HepG2 (cell line): ENCODE measurements around the gene TFAP2A.

Source experiments
- ERF ChIP-seq: IDR thresholded peaks from 2 replicates; pipeline ENCODE4 v1.6.1; 2018; ENCODE audit warnings: missing biosample characterization, missing genetic modification reagents
- MAZ ChIP-seq, 2 experiments: sonication (generic) in 1 of 2; formaldehyde crosslinking in 1 of 2; IDR thresholded peaks; 2 replicates each; pipeline versions ENCODE4 v1.5.0 to v1.6.1; 2012 to 2020; ENCODE audit warnings: low read depth in 2 of 2, mild to moderate bottlenecking in 2 of 2, borderline replicate concordance in 1 of 2, improper control_type of control experiment in 1 of 2, low read length in 1 of 2, missing genetic modification reagents in 1 of 2, moderate library complexity in 1 of 2
- POLR2A ChIP-seq, 2 experiments: IDR thresholded peaks; 2 replicates each; pipeline ENCODE4 v1.6.1; 2011; ENCODE audit warnings: low read depth in 2 of 2, low read length in 2 of 2, mild to moderate bottlenecking in 1 of 2, moderate library complexity in 1 of 2; ENCODE audit not compliant: insufficient read depth in 1 of 2
- TAF1 ChIP-seq: sonication (generic); formaldehyde crosslinking; IDR thresholded peaks from 2 replicates; pipeline ENCODE4 v1.4.0; 2020; ENCODE audit warnings: missing genetic modification reagents
- TF ChIP-seq, protein P1 (sequence below): sonication (generic); formaldehyde crosslinking; IDR thresholded peaks from 2 replicates; pipeline ENCODE4 v1.5.0; 2020; ENCODE audit warnings: mild to moderate bottlenecking, missing genetic modification reagents, moderate library complexity
- TF ChIP-seq, protein P2 (sequence below), 2 experiments: sonication (generic) in 1 of 2; formaldehyde crosslinking in 1 of 2; IDR thresholded peaks; 2 replicates each; pipeline versions ENCODE4 v1.5.1 to v1.6.1; 2011 to 2020; ENCODE audit warnings: borderline replicate concordance in 1 of 2, low read depth in 1 of 2, low read length in 1 of 2, mild to moderate bottlenecking in 1 of 2, missing genetic modification reagents in 1 of 2, moderate library complexity in 1 of 2
- TF ChIP-seq, protein P3 (sequence below): sonication (generic); formaldehyde crosslinking; IDR thresholded peaks from 2 replicates; pipeline ENCODE4 v1.8.1; 2023; ENCODE audit warnings: missing genetic modification reagents, inconsistent platforms, borderline replicate concordance

DNA sequence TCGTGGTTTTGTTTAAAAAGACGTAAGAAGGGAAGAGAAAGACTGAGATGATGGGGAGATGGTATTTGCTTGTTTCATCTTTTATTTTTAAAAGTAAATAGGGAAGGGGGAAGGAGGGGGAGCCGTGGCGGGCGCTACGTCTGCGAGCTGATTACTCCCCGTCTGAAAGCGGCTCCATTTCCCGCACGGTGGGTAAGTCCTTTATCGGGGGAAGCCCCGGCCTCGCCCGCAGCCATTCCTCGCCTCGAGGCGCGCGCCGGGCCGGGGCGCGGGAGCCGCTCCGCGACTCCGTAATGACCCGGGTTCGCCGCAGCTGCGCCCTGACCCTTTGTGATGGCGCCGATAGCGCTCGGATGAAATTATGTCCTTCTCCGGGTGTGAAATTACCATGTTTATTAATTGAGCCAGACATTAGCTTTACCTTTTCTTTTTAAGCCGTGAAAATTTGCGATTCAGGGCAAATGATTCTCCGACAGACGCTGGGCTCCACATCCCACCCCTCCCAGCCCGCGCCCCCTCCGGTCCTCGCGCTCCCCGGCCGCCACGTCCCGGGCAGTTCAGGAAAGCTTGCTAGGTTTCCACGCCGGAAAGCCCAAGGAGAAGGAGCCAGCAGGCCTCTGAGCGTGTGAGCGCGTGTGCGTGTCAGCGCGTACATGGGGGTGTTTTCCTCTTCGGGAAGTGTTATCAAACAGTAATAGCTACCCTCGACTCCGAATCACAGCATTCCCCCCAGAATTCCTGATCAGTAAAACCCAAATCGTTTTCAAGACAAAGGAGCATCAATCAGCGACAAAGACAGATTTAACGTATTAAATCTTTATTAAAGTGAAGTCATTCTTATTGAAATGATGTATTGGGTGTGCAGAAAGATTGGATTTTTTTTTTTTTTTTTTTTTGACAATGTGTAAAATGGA, 30.0 kb downstream of the TFAP2A start:
- TF ChIP-seq ERF (no peak), MAZ (IDR thresholded peaks at IDR 0.05; ENCODE audit: borderline replicate concordance, low read depth, low read length) (no peak), MAZ (CRISPR knock-in tag; IDR thresholded peaks at IDR 0.05; ENCODE audit: low read depth) (no peak), TAF1 (CRISPR knock-in tag) (no peak), POLR2A (IDR thresholded peaks at IDR 0.05; ENCODE audit: insufficient read depth in 1 of 2, low read depth in 2 of 2, low read length in 2 of 2) (no peak)
- TF ChIP-seq, protein P1, sequence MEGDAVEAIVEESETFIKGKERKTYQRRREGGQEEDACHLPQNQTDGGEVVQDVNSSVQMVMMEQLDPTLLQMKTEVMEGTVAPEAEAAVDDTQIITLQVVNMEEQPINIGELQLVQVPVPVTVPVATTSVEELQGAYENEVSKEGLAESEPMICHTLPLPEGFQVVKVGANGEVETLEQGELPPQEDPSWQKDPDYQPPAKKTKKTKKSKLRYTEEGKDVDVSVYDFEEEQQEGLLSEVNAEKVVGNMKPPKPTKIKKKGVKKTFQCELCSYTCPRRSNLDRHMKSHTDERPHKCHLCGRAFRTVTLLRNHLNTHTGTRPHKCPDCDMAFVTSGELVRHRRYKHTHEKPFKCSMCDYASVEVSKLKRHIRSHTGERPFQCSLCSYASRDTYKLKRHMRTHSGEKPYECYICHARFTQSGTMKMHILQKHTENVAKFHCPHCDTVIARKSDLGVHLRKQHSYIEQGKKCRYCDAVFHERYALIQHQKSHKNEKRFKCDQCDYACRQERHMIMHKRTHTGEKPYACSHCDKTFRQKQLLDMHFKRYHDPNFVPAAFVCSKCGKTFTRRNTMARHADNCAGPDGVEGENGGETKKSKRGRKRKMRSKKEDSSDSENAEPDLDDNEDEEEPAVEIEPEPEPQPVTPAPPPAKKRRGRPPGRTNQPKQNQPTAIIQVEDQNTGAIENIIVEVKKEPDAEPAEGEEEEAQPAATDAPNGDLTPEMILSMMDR, result no peak
- TF ChIP-seq, protein P2, sequence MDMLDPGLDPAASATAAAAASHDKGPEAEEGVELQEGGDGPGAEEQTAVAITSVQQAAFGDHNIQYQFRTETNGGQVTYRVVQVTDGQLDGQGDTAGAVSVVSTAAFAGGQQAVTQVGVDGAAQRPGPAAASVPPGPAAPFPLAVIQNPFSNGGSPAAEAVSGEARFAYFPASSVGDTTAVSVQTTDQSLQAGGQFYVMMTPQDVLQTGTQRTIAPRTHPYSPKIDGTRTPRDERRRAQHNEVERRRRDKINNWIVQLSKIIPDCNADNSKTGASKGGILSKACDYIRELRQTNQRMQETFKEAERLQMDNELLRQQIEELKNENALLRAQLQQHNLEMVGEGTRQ (IDR thresholded peaks at IDR 0.05; ENCODE audit: low read depth, low read length), result no peak
- TF ChIP-seq, protein P2 (CRISPR knock-in tag; IDR thresholded peaks at IDR 0.05; ENCODE audit: borderline replicate concordance), result no peak
- TF ChIP-seq, protein P3, sequence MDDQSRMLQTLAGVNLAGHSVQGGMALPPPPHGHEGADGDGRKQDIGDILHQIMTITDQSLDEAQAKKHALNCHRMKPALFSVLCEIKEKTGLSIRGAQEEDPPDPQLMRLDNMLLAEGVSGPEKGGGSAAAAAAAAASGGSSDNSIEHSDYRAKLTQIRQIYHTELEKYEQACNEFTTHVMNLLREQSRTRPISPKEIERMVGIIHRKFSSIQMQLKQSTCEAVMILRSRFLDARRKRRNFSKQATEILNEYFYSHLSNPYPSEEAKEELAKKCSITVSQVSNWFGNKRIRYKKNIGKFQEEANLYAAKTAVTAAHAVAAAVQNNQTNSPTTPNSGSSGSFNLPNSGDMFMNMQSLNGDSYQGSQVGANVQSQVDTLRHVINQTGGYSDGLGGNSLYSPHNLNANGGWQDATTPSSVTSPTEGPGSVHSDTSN (CRISPR knock-in tag), result no peak
